HFFc6 (cell line): Measurements from ENCODE around the gene PROK2. TPM values are rescaled to one million over a fixed set of nuclear protein-coding genes. Genes with fewer than 3 reads are reported as not detected.

Experiments used
- DNase-seq: peaks from one replicate; pipeline ENCODE4 v3.0.0-alpha.2; 2018
- H3K27ac Mint-ChIP-seq: 2 replicates; pipeline ENCODE4 v1.8.0; 2020; ENCODE audit warnings: mild to moderate bottlenecking, mixed read lengths
- H3K27me3 Mint-ChIP-seq: 2 replicates; pipeline ENCODE4 v1.8.0; 2021; ENCODE audit warnings: mild to moderate bottlenecking, moderate library complexity, mixed read lengths; ENCODE audit not compliant: insufficient read depth
- H3K36me3 Mint-ChIP-seq: 2 replicates; pipeline ENCODE4 v1.8.0; 2021; ENCODE audit warnings: low read depth, mixed read lengths
- H3K4me1 Mint-ChIP-seq: 2 replicates; pipeline ENCODE4 v1.8.0; 2020; ENCODE audit warnings: low read depth, mixed read lengths
- H3K4me3 Mint-ChIP-seq: 2 replicates; pipeline ENCODE4 v1.8.0; 2020; ENCODE audit warnings: mild to moderate bottlenecking, moderate library complexity, mixed read lengths
- H3K9me3 Mint-ChIP-seq: 2 replicates; pipeline ENCODE4 v1.8.0; 2020; ENCODE audit warnings: mild to moderate bottlenecking, mixed read lengths
- CTCF ChIP-seq: fragments of 200-600 bp; sonication (generic); IDR thresholded peaks from 2 replicates; pipeline ENCODE4 v1.5.0; 2021; ENCODE audit warnings: antibody characterized with exemption, mild to moderate bottlenecking
- total RNA-seq, 6 experiments: library from RNA; stranded (reverse); fragmentation: NEBNext Ultra II Directional; extraction: Animal tissue kit (Norgen Biotek cat#: 25700); gene quantifications; 2 replicates in 1 of 6; 3 replicates in 5 of 6; pipeline ENCODE4 v1.2.3, GENCODE V29; 2021

PROK2 gene
- total RNA-seq, 6 experiments from 2014 or later, result not detected

- Mint-ChIP-seq H3K9me3 (peaks cover 36% of the 10 kb centered on the region), H3K4me1 (no peaks in the 10 kb centered on the region), H3K27me3 (peaks cover 10% of the 10 kb centered on the region; the same call in 1 of the 2 replicates), H3K4me3 (no peak overlapping the region), H3K36me3 (peaks cover 17% of the 10 kb centered on the region; the same call in 1 of the 2 replicates), H3K27ac (no peak overlapping the region)
- TF ChIP-seq CTCF, result no peak
- DNase-seq, result no peak
Measured at GRCh38 chr3:71742621-71743020, 42.3 kb downstream of the PROK2 start.

GRCh38 chr3:71734881-71735280 lies 50.1 kb downstream of the PROK2 start:
- peaks cover 24% of the 10 kb centered on the region for H3K27me3 Mint-ChIP-seq
- no peaks in the 10 kb centered on the region for H3K36me3 Mint-ChIP-seq
- H3K4me3 Mint-ChIP-seq, result no peak overlapping the region
- H3K9me3 Mint-ChIP-seq, result no peaks in the 10 kb centered on the region
- TF ChIP-seq CTCF, result no peak
- DNase-seq, result no peak
- no peak overlapping the region for H3K27ac Mint-ChIP-seq
- peaks cover 3% of the 10 kb centered on the region for H3K4me1 Mint-ChIP-seq

GRCh38 chr3:71733319-71733718 lies 51.6 kb downstream of the PROK2 start:
- no peak overlapping the region for H3K27ac Mint-ChIP-seq
- no peak for TF ChIP-seq CTCF
- no peak overlapping the region for H3K4me3 Mint-ChIP-seq
- peaks cover 19% of the 10 kb centered on the region for H3K27me3 Mint-ChIP-seq
- H3K4me1 Mint-ChIP-seq, result peaks cover 10% of the 10 kb centered on the region
- no peak for DNase-seq
- H3K36me3 Mint-ChIP-seq, result no peaks in the 10 kb centered on the region
- no peaks in the 10 kb centered on the region for H3K9me3 Mint-ChIP-seq

- H3K27ac Mint-ChIP-seq, result no peak overlapping the region
- TF ChIP-seq CTCF, result no peak
- DNase-seq, result no peak
- H3K27me3 Mint-ChIP-seq, result peaks cover 14% of the 10 kb centered on the region
- H3K9me3 Mint-ChIP-seq, result no peaks in the 10 kb centered on the region
- H3K4me3 Mint-ChIP-seq, result no peak overlapping the region
- H3K36me3 Mint-ChIP-seq, result no peaks in the 10 kb centered on the region
- H3K4me1 Mint-ChIP-seq, result peaks cover 10% of the 10 kb centered on the region
Measured at GRCh38 chr3:71732637-71733036, 52.3 kb downstream of the PROK2 start.

GRCh38 chr3:71728632-71729342 lies 56.2 kb downstream of the PROK2 start:
- TF ChIP-seq CTCF, result no peak
- no peak overlapping the region for H3K4me3 Mint-ChIP-seq
- peaks cover 22% of the 10 kb centered on the region for H3K27me3 Mint-ChIP-seq
- H3K9me3 Mint-ChIP-seq, result no peaks in the 10 kb centered on the region
- H3K36me3 Mint-ChIP-seq, result no peaks in the 10 kb centered on the region
- H3K27ac Mint-ChIP-seq, result no peak overlapping the region
- no peak for DNase-seq
- peaks cover 17% of the 10 kb centered on the region for H3K4me1 Mint-ChIP-seq
